Measurements from ENCODE around the gene KCNQ1.

Gene KCNQ1

DNA sequence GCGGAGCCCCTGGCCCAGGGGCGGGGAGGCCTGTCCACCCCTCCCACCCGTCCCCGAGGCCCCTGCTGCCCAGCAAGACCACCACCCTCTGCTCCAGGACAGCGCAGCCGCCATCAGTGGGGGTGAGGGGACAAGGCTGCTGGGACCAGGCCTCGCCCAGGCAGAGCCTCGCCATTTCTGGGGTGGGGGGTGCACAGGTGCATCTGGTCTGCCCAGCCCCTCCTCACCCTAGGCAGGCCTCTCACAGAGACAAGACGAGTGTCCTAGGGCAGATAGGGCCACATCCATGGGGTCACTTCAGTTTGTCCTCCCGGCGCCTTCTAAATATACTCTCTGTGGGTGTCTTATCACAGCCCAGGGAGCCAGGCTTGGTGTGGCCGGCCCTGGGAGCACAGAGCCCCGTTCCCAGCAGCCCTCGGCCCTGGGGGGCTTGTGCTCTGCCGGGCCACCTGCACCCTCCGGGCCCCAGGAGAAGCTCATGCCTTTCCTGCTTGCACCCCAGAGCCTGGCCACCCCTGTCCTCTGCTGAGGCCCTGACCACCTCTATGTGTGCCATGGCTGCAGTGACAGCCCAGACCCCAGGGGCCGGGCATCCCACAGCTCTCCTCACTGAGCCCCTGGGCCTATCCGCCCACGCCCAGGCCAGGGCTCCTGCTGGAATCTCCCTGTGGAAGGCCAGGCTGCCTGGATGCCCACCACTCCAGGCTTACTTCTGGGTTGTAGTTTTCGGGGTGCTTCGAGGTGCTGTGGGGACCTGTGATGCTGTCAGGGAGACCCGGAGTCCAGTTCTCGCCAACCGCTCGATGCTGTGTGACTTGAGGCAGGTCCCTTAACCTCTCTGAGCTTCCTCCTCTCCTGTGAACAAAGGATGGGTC lies 70.8 kb downstream of the KCNQ1 start:
- no peak for DNase-seq

DNA sequence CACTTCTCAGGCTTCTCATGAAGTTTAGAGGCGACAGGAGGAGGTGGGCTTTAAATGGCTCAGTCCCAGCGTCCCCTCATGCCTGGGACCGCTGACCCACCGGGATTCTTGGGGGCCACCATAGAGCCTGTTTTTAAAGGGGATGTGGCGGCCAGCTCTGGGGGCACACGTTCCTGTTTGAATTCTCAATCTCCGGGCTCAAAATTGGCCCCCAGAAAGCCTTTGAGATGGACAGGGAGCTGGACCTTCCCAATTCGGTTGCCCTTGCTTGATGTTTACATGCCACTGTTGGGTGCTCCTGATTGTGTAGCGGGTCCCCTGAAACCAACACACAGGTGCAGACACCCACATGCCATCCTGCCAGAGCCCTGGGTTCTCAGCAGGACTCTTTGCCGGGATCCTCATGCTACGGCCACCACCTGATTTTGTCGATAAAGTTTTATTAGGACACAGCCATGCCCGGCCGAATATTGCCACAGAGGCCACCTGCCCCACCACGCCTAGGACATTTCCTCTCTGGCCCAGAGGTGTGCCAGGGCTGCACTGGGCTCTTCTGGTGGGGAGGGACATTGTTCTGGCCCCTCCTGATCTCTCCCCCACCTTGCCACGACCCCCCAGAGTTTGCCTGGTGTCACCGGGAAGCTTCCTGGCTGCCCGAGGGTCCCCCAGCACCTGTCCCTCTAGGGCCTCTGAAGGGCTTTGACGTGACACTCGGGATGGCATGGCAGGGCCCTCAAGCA lies 71.6 kb downstream of the KCNQ1 start:
- no peak for DNase-seq

GRCh38 chr11:2517016-2517385 lies 72.2 kb downstream of the KCNQ1 start:
- no peak for DNase-seq

DNA sequence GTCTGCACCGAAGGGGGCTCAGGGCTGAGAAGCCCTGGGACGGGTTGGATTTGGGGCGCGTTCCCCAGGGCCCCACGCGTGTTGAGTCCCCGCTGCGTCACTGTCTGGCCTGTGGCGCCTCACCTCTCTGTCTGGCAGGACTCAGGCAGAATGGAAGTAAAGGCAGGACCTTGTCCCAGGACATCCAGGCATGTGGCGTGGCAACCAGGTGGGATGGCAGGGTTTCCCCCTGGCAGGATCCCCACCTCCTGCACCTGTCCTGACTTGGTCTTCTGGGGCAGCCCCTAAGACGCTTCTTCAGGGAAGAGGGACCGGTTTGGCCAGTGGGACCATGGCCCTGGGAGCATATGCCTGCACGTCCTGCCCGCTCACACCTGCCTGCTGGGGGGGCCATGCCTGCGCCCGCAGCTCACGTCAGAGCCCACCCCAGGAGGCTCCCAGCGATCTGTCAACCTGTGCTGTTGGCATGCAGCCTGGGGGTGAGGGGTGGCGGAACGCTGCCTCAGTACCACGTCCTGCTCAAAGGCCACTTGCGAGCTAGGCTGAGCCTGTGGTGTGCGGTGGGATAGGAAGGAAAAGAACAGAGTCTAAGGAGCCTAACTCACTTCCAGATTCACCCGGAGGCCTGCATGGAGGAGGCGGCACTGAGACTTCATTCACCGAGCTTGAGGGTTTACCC lies 72.7 kb downstream of the KCNQ1 start:
- DNase-seq, result no peak

GRCh38 chr11:2518111-2518982 lies 73.5 kb downstream of the KCNQ1 start:
- DNase-seq, result no peak

DNA sequence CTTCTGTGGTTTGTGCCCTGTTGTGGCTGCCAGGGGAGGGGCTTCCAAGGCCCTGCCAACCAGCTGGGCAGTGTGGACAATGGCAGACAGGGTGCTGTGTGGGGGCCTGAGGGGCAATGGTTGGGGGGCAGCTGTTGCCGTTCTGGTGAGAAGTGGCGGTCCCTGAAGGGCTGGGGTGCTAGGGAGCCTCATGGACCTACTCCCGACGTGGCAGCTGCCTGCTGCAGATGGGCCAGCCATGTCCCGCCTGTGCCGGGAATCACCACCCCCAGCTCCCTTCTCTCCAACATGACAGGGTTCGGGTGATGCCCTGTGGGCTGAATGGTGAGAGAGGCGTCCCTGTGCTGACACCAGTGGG lies 74.2 kb downstream of the KCNQ1 start:
- DNase-seq, result no peak

DNA sequence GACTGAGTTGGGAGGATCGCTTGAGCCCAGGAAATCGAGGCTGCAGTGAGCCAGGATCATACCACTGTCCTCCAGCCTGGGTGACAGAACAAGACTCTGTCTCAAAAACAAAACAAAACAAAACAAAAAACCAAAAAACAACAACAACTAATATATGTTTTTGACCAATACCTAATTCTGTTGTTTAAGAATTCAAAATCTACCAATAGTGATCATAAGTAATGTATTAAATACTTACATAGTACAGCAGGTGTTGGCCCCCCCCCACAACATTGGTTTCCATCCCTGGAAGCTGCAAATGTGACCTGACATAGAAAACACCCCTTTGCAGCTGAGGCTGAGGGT lies 74.7 kb downstream of the KCNQ1 start:
- no peak for DNase-seq

- DNase-seq, result no peak
Measured at GRCh38 chr11:2519862-2520735, 75.3 kb downstream of the KCNQ1 start.

GRCh38 chr11:2520736-2521035 lies 75.9 kb downstream of the KCNQ1 start:
- no peak for DNase-seq

- no peak for DNase-seq
Measured at GRCh38 chr11:2521081-2521732, 76.4 kb downstream of the KCNQ1 start.

DNA sequence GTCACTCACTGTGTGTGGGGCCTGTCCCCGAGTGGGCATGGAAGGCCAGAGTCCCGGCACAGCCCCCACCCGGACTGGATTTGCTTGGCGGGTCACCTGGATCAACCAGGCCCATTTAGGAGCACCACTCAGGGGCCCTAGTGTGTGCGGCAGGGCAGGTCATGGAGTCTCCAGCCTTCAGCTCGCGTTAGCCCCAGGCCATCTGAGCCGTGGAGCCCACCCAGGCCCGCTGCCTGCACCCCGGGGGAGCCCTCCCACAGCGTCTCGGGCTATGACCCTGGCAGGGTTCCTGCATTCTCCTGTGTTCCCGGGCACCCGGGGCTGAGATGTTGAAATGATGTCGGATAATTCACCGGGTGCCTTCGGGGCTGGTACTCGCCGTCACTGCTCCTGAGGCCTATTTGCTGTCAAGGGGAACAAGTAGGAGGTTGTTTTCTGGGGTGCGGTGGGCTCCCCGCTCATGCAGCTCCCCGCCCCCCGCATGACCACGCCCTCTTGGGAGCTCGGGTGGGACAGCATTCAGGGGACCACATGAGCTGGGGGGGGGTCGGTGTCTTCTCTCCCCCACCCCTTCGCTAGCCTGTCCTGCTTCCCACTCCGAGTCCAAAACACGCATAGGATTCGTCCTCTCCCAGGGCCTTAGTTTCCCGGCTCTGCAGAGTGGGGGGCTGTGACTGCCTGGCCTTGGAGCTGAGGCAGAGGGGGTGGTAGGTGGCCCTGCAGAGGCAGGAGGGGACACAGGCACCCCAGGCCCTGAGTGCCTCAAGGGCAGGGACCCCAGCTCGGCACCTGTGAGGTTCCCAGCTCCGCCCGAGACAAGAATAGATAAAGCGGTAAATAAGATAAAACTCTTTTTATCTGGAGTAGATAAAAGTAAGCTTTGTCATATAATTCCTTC lies 77.2 kb downstream of the KCNQ1 start:
- no peak for DNase-seq

DNA sequence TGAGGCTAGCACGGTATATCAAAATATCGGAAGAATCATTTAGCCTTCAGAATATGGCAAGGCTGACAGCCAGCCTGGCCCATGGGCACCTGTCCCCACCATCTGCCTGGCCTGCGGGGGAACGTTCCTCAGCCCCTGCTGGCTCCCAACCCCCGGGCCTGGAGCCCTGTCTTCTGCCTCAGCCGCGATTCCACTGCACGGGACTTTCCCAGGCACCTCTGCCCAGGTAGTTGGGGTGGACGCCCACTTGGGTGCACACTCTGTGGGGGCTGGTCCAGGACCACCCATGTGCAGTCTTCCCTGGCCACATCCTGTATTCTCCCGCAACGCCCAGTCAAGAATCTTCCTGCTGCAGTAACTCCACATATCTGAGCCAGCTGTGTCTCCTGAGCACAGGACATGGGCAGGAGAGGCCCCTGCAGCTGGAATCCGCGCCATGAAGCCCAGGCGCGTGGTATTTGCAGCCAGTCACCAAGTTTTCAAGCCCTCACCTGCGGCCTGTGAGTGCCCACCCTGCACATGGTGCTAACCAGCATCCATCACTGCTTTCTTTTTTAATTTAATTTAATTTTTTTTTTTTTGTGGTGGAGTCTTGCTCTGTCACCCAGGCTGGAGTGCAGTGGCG lies 77.9 kb downstream of the KCNQ1 start:
- no peak for DNase-seq

DNA sequence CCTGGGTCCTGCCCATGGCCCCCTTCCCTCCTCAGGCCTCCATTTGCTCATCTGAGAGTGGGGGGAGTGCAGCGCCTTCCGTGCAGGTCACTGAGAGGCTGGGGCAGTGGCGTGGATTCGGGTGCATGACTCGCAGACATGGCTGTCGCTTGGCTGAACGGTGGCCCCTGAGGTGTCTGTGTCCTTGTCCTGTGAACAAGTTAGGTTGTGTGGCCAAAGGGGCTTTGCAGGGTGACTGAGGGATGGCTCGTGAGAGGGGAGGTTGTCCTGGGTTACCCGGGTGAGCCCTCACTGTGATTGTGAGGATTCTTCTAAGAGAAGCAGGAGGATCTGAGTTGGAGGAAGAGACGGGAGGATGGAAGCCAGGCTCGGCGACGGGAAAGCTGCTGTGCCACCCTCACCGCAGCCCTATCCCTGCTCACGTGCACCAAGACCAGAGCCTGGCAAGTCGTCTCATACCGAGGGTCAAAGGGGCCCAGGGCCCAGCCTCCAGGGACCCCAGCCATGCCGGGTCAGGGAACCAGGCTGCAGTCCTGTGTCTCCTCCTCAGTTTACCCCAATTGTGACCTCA lies 79.1 kb downstream of the KCNQ1 start:
- no peak for DNase-seq

DNA sequence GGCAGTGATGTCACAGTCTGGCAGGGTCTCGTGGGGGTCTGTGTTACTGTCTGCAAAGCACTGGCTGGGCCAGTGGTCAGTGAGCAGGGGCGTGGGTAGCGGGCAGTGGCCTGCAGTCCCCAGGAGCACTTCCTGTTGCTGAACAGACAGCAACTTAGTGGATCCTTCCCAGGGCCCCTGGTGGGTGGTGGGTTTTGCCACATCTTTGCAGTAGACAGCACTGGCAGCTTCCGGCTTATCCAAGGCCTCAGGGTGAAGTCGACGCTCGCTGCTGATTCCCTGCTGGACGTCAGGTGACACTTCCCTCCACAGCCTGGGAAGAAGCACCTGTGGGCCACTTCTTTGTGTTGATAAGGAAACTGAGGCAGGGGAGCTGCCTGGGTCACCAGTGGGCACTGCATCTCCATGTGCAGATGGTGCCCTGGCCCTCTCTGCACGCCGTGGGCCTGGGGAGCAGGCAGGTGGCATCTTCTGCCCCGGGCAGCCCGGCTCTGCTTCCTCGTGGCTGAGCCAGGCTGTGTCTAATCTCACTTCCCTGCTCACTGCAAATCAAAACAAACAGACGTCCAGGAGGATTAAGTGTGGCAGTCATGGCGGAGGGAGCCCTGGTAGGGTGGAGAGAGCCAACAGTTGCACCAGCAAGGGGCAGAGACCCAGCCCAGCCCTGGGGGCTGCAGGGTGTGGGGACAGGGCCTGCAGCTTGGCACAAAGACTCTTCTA lies 79.8 kb downstream of the KCNQ1 start:
- no peak for DNase-seq

- no peak for DNase-seq
Measured at GRCh38 chr11:2525166-2525861, 80.5 kb downstream of the KCNQ1 start.

- no peak for DNase-seq
Measured at GRCh38 chr11:2525941-2526807, 81.4 kb downstream of the KCNQ1 start.

DNA sequence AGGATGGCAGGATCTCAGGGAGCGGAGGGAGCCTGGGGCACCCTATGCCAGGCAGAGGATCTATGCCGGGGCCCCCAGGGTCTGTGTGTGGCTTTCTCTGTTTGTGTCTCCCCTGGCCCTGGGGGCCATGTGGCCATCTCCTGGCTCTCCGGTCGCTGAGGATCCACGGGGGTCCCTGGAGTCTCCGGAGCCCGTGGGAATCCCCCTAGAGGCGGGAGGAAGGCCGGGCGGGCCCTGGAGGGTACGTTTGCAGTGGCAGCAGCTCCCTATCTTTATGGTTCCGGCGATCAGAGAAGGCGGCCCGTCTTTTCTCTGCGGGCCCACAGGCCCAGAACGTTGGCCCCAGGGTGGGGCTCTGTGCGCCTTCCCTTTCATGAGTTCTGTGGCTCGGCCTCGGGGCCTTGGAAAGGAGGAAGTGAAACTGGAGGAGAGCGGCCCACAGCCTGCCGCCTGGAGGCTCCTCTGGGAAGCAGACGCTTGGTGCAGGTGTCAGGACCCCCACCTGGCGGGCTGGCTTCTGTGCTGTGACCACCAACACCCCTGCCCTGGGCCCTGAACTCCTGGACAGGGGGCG lies 82.1 kb downstream of the KCNQ1 start:
- no peak for DNase-seq
